Liver (tissue), 9 donors: ENCODE results near the gene MYH11. TPM values are rescaled to one million over a fixed set of nuclear protein-coding genes. Genes with fewer than 3 reads are reported as not detected.

Experiments used
- DNase-seq: peaks from one replicate; pipeline ENCODE4 v3.0.0-alpha.2; 2017; ENCODE audit warnings: low spot score
- H3K27ac ChIP-seq, 2 donors: one replicate each; pipeline ENCODE4 v1.7.0; 2013; ENCODE audit warnings: inconsistent platforms in 2 of 2, low read length in 2 of 2, control low read depth in 1 of 2, low read depth in 1 of 2, mild to moderate bottlenecking in 1 of 2
- H3K27me3 ChIP-seq, 4 donors: one replicate each; pipeline versions ENCODE4 v1.6.1 to v1.7.0; 2013; ENCODE audit warnings: low read length in 3 of 4, inconsistent platforms in 1 of 4, mild to moderate bottlenecking in 1 of 4, moderate library complexity in 1 of 4; ENCODE audit not compliant: control insufficient read depth in 4 of 4, insufficient read depth in 4 of 4
- H3K36me3 ChIP-seq, 4 donors: one replicate each; pipeline versions ENCODE4 v1.6.1 to v1.7.0; 2013; ENCODE audit warnings: low read length in 3 of 4, mild to moderate bottlenecking in 3 of 4, low read depth in 1 of 4, moderate library complexity in 1 of 4; ENCODE audit not compliant: control insufficient read depth in 4 of 4, insufficient read depth in 3 of 4
- H3K4me1 ChIP-seq, 4 donors: one replicate each; pipeline versions ENCODE4 v1.6.1 to v1.7.0; 2013; ENCODE audit warnings: low read length in 3 of 4, mild to moderate bottlenecking in 3 of 4, moderate library complexity in 1 of 4; ENCODE audit not compliant: control insufficient read depth in 4 of 4, insufficient read depth in 4 of 4
- H3K4me3 ChIP-seq, 3 donors: one replicate each; pipeline versions ENCODE4 v1.6.1 to v1.7.0; 2013; ENCODE audit warnings: low read length in 3 of 3, control low read depth in 1 of 3, low read depth in 1 of 3, mild to moderate bottlenecking in 1 of 3
- H3K9ac ChIP-seq, 2 donors: one replicate each; pipeline ENCODE4 v1.7.0; 2013; ENCODE audit warnings: low read length in 2 of 2, mild to moderate bottlenecking in 2 of 2, moderate library complexity in 2 of 2, control low read depth in 1 of 2, low read depth in 1 of 2
- H3K9me3 ChIP-seq, 4 donors: one replicate each; pipeline versions ENCODE4 v1.6.1 to v1.7.0; 2013; ENCODE audit warnings: low read length in 3 of 4; ENCODE audit not compliant: control insufficient read depth in 4 of 4
- ATF3 ChIP-seq: IDR thresholded peaks from 2 replicates; pipeline ENCODE4 v1.6.1; 2016; ENCODE audit warnings: antibody characterized with exemption
- CTCF ChIP-seq: fragments of 150-350 bp; IDR thresholded peaks from 2 replicates; pipeline ENCODE4 v1.5.1; 2017; ENCODE audit warnings: improper control_type of control experiment, low read depth, low read length; ENCODE audit not compliant: missing input control
- EGR1 ChIP-seq, 2 donors: IDR thresholded peaks; 2 replicates each; pipeline ENCODE4 v1.6.1; 2016 to 2018; ENCODE audit warnings: antibody characterized with exemption in 2 of 2, low read depth in 2 of 2
- FOXA1 ChIP-seq: IDR thresholded peaks from 2 replicates; pipeline ENCODE4 v1.6.1; 2016; ENCODE audit warnings: antibody characterized with exemption
- FOXA2 ChIP-seq: IDR thresholded peaks from 2 replicates; pipeline ENCODE4 v1.6.1; 2016; ENCODE audit warnings: antibody characterized with exemption
- GABPA ChIP-seq, 2 donors: IDR thresholded peaks in 1 of 2; conservative IDR thresholded peaks in 1 of 2; 2 replicates each; pipeline ENCODE4 v1.6.1; 2016; ENCODE audit warnings: antibody characterized with exemption in 2 of 2, mild to moderate bottlenecking in 1 of 2, moderate library complexity in 1 of 2
- HNF4A ChIP-seq, 2 donors: conservative IDR thresholded peaks; 2 replicates each; pipeline ENCODE4 v1.6.1; 2016; ENCODE audit warnings: antibody characterized with exemption in 2 of 2, mild to moderate bottlenecking in 2 of 2
- HNF4G ChIP-seq: IDR thresholded peaks from 2 replicates; pipeline ENCODE4 v1.6.1; 2016; ENCODE audit warnings: antibody characterized with exemption
- MAX ChIP-seq: IDR thresholded peaks from 2 replicates; pipeline ENCODE4 v1.6.1; 2016; ENCODE audit warnings: antibody characterized with exemption
- NR2F2 ChIP-seq: IDR thresholded peaks from 2 replicates; pipeline ENCODE4 v1.6.1; 2016; ENCODE audit warnings: antibody characterized with exemption
- RAD21 ChIP-seq, 2 donors: IDR thresholded peaks; 2 replicates each; pipeline ENCODE4 v1.6.1; 2016; ENCODE audit warnings: antibody characterized with exemption in 2 of 2, mild to moderate bottlenecking in 2 of 2
- RXRA ChIP-seq, 2 donors: IDR thresholded peaks; 2 replicates each; pipeline ENCODE4 v1.6.1; 2017 to 2018; ENCODE audit warnings: antibody characterized with exemption in 2 of 2, mild to moderate bottlenecking in 1 of 2
- SP1 ChIP-seq: IDR thresholded peaks from 2 replicates; pipeline ENCODE4 v1.6.1; 2018; ENCODE audit warnings: antibody characterized with exemption, mild to moderate bottlenecking
- TAF1 ChIP-seq: conservative IDR thresholded peaks from 2 replicates; pipeline ENCODE4 v1.6.1; 2016; ENCODE audit warnings: antibody characterized with exemption, mild to moderate bottlenecking
- YY1 ChIP-seq: IDR thresholded peaks from 2 replicates; pipeline ENCODE4 v1.6.1; 2016; ENCODE audit warnings: antibody characterized with exemption, mild to moderate bottlenecking
- ZBTB33 ChIP-seq: IDR thresholded peaks from 2 replicates; pipeline ENCODE4 v1.6.1; 2016; ENCODE audit warnings: antibody characterized with exemption
- WGBS: extraction: QIAGEN DNeasy Blood & Tissue Kit; methylation state at CpG from one replicate; pipeline ENCODE4 v1.1.7; 2013; 5-methylcytosine and 5-hydroxymethylcytosine counted together
- polyA plus RNA-seq, 2 donors: library from polyadenylated mRNA; stranded (reverse) in 1 of 2; unstranded in 1 of 2; fragments of 200-250 nt in 1 of 2; fragments of >200 nt in 1 of 2; fragmentation: Nextera tagmentation in 1 of 2; extraction: Ambion mirVana in 1 of 2; gene quantifications; one replicate each; pipeline versions ENCODE4 v1.2.1 to v1.2.3, GENCODE V29; 2013 to 2015
- total RNA-seq, 2 donors: library from RNA; depleted of rRNA; stranded (reverse); fragments of >200 nt; gene quantifications; one replicate each; pipeline ENCODE4 v1.2.3, GENCODE V29; 2014
- donor health status: healthy.
- donor health status: healthy.
- donor health status: healthy.
- donor health status: healthy.
- donor health status: healthy.

The MYH11 gene
- total and polyA plus RNA-seq, 4 donors, result 0.51 to 33.7 (median 4.0) TPM

GRCh38 chr16:15665107-15665506 lies 191.7 kb downstream of the MYH11 start:
- Histone ChIP-seq H3K9ac (no peak overlapping the region), H3K4me1 (no peaks in the 10 kb centered on the region), H3K36me3 (peaks cover 6 to 11% (median 7%) of the 10 kb centered on the region in 4 donors), H3K27me3 (no peaks in the 10 kb centered on the region), H3K9me3 (no peaks in the 10 kb centered on the region), H3K4me3 (no peak overlapping the region), H3K27ac (no peak overlapping the region)
- TF ChIP-seq RXRA (IDR thresholded peaks at IDR 0.05) (no peak), HNF4G (no peak), TAF1 (no peak), RAD21 (IDR thresholded peaks at IDR 0.05) (no peak), ATF3 (no peak), FOXA1 (no peak), ZBTB33 (no peak), GABPA (IDR thresholded peaks at IDR 0.05 in 1 of 2, conservative IDR thresholded peaks at IDR 0.05 in 1 of 2) (no peak), SP1 (no peak), CTCF (no peak), HNF4A (conservative IDR thresholded peaks at IDR 0.05) (no peak), NR2F2 (no peak)
- no peak for DNase-seq

- H3K9me3 ChIP-seq, result no peaks in the 10 kb centered on the region
- TF ChIP-seq ZBTB33, result no peak
- TF ChIP-seq FOXA1, result no peak
- no peak for TF ChIP-seq GABPA (IDR thresholded peaks at IDR 0.05 in 1 of 2, conservative IDR thresholded peaks at IDR 0.05 in 1 of 2)
- no peak for TF ChIP-seq HNF4A (conservative IDR thresholded peaks at IDR 0.05)
- TF ChIP-seq EGR1 (IDR thresholded peaks at IDR 0.05; ENCODE audit: low read depth in 2 of 2), result no peak
- no peak for TF ChIP-seq YY1
- TF ChIP-seq NR2F2, result no peak
- TF ChIP-seq ATF3, result no peak
- TF ChIP-seq FOXA2, result no peak
- no peak for TF ChIP-seq RAD21 (IDR thresholded peaks at IDR 0.05)
- TF ChIP-seq HNF4G, result no peak
- TF ChIP-seq MAX, result no peak
- TF ChIP-seq RXRA (IDR thresholded peaks at IDR 0.05), result no peak
- no peak overlapping the region for H3K27ac ChIP-seq
- H3K4me3 ChIP-seq, result no peak overlapping the region
- 87% methylated on average over 5 of the region's 5 CpGs for WGBS
- no peaks in the 10 kb centered on the region for H3K27me3 ChIP-seq
- no peaks in the 10 kb centered on the region for H3K4me1 ChIP-seq
- no peak for DNase-seq
- H3K36me3 ChIP-seq, result peaks cover 0 to 4% (median 0%) of the 10 kb centered on the region in 4 donors
- H3K9ac ChIP-seq, result no peak overlapping the region
Measured at GRCh38 chr16:15660203-15660601, 196.6 kb downstream of the MYH11 start.
